ENCODE measurements around the gene CNKSR3.

- TF ChIP-seq CTCF (conservative IDR thresholded peaks at IDR 0.05; ENCODE audit: low read depth in 2 of 2) = peak; percentile 57 to 69
- no peak for TF ChIP-seq POLR2AphosphoS5 (IDR thresholded peaks at IDR 0.05; ENCODE audit: low read depth)
- TF ChIP-seq NANOG (IDR thresholded peaks at IDR 0.05; ENCODE audit: borderline replicate concordance) = no peak
- TF ChIP-seq EZH2 (IDR thresholded peaks at IDR 0.05; ENCODE audit: low read depth, unreplicated experiment) = no peak
- TF ChIP-seq CREB1 (CRISPR knock-in tag; IDR thresholded peaks at IDR 0.05; ENCODE audit: low read depth) = no peak
- no peak for TF ChIP-seq EZH2phosphoT487 (IDR thresholded peaks at IDR 0.05; ENCODE audit: unreplicated experiment)
Observed at GRCh38 chr6:154370545-154370944, 139.9 kb downstream of the CNKSR3 start.

All from GM23338 (cell line).